Neural progenitor cell (in vitro differentiated cells): Measurements from ENCODE around the gene LBR. TPM values are rescaled to one million over a fixed set of nuclear protein-coding genes. Genes with fewer than 3 reads are reported as not detected.

Experiments used
- DNase-seq: peaks from one replicate; pipeline ENCODE4 v3.0.0-alpha.2; 2016; ENCODE audit warnings: low spot score
- H2AFZ ChIP-seq: fragments of 200-600 bp; sonication (generic); replicated peaks from 2 replicates; pipeline ENCODE4 v1.6.1; 2016; ENCODE audit warnings: antibody characterized with exemption
- H3F3A ChIP-seq: fragments of 200-600 bp; sonication (generic); 2 replicates; pipeline ENCODE4 v1.6.1; 2016; ENCODE audit warnings: antibody characterized with exemption, low read depth
- H3K27ac ChIP-seq: fragments of 200-600 bp; sonication (generic); 2 replicates; pipeline ENCODE4 v1.5.1; 2016; ENCODE audit warnings: mild to moderate bottlenecking
- H3K27me3 ChIP-seq: fragments of 200-600 bp; sonication (generic); 2 replicates; pipeline ENCODE4 v1.6.1; 2016; ENCODE audit warnings: mild to moderate bottlenecking, moderate library complexity
- H3K36me3 ChIP-seq: fragments of 200-600 bp; sonication (generic); 2 replicates; pipeline ENCODE4 v1.5.1; 2016
- H3K4me1 ChIP-seq: fragments of 200-600 bp; sonication (generic); 2 replicates; pipeline ENCODE4 v1.6.1; 2016; ENCODE audit warnings: mixed run types
- H3K4me2 ChIP-seq: fragments of 200-600 bp; sonication (generic); 2 replicates; pipeline ENCODE4 v1.6.1; 2016
- H3K4me3 ChIP-seq: fragments of 200-600 bp; sonication (generic); 2 replicates; pipeline ENCODE4 v1.5.1; 2016
- H3K79me2 ChIP-seq: fragments of 200-600 bp; sonication (generic); 2 replicates; pipeline ENCODE4 v1.6.1; 2016; ENCODE audit warnings: low read depth
- H3K9ac ChIP-seq: fragments of 200-600 bp; sonication (generic); 2 replicates; pipeline ENCODE4 v1.6.1; 2016
- H3K9me3 ChIP-seq: fragments of 200-600 bp; sonication (generic); 2 replicates; pipeline ENCODE4 v1.5.1; 2016; ENCODE audit warnings: low read depth
- H4K20me1 ChIP-seq: fragments of 200-600 bp; sonication (generic); 2 replicates; pipeline ENCODE4 v1.6.1; 2016; ENCODE audit warnings: low read depth
- H3K27ac Mint-ChIP-seq: 3 replicates; pipeline ENCODE4 v1.8.0; 2021; ENCODE audit warnings: mixed read lengths
- H3K27me3 Mint-ChIP-seq: 2 replicates; pipeline ENCODE4 v1.8.0; 2022; ENCODE audit warnings: low read depth, mild to moderate bottlenecking, inconsistent platforms, moderate library complexity, mixed read lengths; ENCODE audit not compliant: insufficient read depth
- H3K36me3 Mint-ChIP-seq: 3 replicates; pipeline ENCODE4 v1.8.0; 2021; ENCODE audit warnings: mixed read lengths
- H3K4me1 Mint-ChIP-seq: 3 replicates; pipeline ENCODE4 v1.8.0; 2021; ENCODE audit warnings: mixed read lengths
- H3K4me3 Mint-ChIP-seq: 3 replicates; pipeline ENCODE4 v1.8.0; 2021; ENCODE audit warnings: mild to moderate bottlenecking, moderate library complexity, mixed read lengths
- H3K9me3 Mint-ChIP-seq: 3 replicates; pipeline ENCODE4 v1.8.0; 2020; ENCODE audit warnings: mixed read lengths
- EZH2 ChIP-seq: fragments of 200-600 bp; sonication (generic); IDR thresholded peaks from 2 replicates; pipeline ENCODE4 v1.6.1; 2017; ENCODE audit warnings: antibody characterized with exemption, mild to moderate bottlenecking, moderate library complexity
- EZH2phosphoT487 ChIP-seq: fragments of 200-600 bp; sonication (generic); IDR thresholded peaks from 2 replicates; pipeline ENCODE4 v1.6.1; 2017; ENCODE audit warnings: antibody characterized with exemption
- total RNA-seq: library from RNA; depleted of rRNA; stranded (reverse); fragments of >200 nt; gene quantifications from 2 replicates; pipeline ENCODE4 v1.2.3, GENCODE V29; 2015; ENCODE audit warnings: low replicate concordance
- TF ChIP-seq, protein P1 (sequence below): fragments of 200-600 bp; sonication (generic); IDR thresholded peaks from 2 replicates; pipeline ENCODE4 v1.5.1; 2017; ENCODE audit warnings: antibody characterized with exemption, mild to moderate bottlenecking

Gene LBR
- total RNA-seq, 1 donor from 2014 or later: 171 TPM

GRCh38 chr1:225425201-225425786, 2.5 kb downstream of the LBR start:
- H3K36me3 Mint-ChIP-seq: peaks cover 13% of the 10 kb centered on the region
- Histone ChIP-seq H3K27ac (no peak overlapping the region), H3K4me3 (peak overlapping the region; percentile 86), H3K79me2 (peaks cover 74% of the 10 kb centered on the region), H3F3A (peaks cover 12% of the 10 kb centered on the region), H2AFZ (no peak overlapping the region), H4K20me1 (peaks cover 71% of the 10 kb centered on the region), H3K36me3 (peaks cover 4% of the 10 kb centered on the region), H3K9me3 (no peaks in the 10 kb centered on the region), H3K27me3 (peaks cover 8% of the 10 kb centered on the region), H3K9ac (peak overlapping the region; percentile 3), H3K4me2 (peak overlapping the region; percentile 91), H3K4me1 (peaks cover 18% of the 10 kb centered on the region)
- no peak for TF ChIP-seq EZH2
- TF ChIP-seq EZH2phosphoT487: no peak
- TF ChIP-seq, protein P1, sequence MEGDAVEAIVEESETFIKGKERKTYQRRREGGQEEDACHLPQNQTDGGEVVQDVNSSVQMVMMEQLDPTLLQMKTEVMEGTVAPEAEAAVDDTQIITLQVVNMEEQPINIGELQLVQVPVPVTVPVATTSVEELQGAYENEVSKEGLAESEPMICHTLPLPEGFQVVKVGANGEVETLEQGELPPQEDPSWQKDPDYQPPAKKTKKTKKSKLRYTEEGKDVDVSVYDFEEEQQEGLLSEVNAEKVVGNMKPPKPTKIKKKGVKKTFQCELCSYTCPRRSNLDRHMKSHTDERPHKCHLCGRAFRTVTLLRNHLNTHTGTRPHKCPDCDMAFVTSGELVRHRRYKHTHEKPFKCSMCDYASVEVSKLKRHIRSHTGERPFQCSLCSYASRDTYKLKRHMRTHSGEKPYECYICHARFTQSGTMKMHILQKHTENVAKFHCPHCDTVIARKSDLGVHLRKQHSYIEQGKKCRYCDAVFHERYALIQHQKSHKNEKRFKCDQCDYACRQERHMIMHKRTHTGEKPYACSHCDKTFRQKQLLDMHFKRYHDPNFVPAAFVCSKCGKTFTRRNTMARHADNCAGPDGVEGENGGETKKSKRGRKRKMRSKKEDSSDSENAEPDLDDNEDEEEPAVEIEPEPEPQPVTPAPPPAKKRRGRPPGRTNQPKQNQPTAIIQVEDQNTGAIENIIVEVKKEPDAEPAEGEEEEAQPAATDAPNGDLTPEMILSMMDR: no peak
- H3K27ac Mint-ChIP-seq: no peak overlapping the region
- H3K9me3 Mint-ChIP-seq: peaks cover 3% of the 10 kb centered on the region
- H3K4me3 Mint-ChIP-seq: peak overlapping the region; percentile 99
- peaks cover 8% of the 10 kb centered on the region for H3K27me3 Mint-ChIP-seq
- no peak for DNase-seq
- H3K4me1 Mint-ChIP-seq: peaks cover 44% of the 10 kb centered on the region

DNA sequence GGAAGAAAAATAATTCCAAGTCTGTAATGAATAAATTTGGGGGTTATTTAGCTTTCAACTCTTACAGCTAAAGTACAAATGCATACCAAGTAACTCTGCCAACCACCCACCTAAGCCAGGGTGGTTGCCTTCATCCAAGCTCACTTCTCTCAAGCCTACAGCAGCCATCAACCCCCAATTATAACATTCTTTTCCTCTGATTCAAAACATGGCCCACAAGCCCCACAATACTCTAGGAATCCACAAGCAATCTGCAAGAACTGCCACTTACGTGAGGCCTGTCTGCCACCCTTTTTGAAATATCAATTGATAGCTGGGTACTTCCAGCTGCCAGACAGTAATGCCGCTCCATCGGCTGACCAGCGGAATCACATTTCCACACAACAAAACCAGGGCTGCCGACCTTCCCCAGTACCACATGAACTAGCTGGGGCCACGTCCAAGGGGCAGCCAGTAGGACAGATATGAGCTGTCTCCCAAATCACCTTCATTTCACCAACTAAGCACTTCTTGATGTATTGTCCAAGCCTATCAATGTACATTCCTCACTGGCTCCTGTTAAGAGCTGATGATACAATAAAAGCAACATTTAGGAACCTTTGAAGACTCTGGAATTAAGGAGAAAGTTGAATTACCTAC, 3.2 kb downstream of the LBR start:
- peaks cover 12% of the 10 kb centered on the region for H3F3A ChIP-seq
- Mint-ChIP-seq H3K4me3 (peak overlapping the region; percentile 35), H3K36me3 (peaks cover 15% of the 10 kb centered on the region), H3K9me3 (no peaks in the 10 kb centered on the region), H3K27ac (no peak overlapping the region), H3K4me1 (peaks cover 44% of the 10 kb centered on the region), H3K27me3 (peaks cover 8% of the 10 kb centered on the region)
- H3K27ac ChIP-seq: no peak overlapping the region
- peak overlapping the region; percentile 86 for H3K4me3 ChIP-seq
- H3K36me3 ChIP-seq: peaks cover 4% of the 10 kb centered on the region
- H2AFZ ChIP-seq: no peak overlapping the region
- H4K20me1 ChIP-seq: peaks cover 76% of the 10 kb centered on the region
- no peak overlapping the region for H3K9ac ChIP-seq
- TF ChIP-seq EZH2phosphoT487 (no peak), EZH2 (no peak)
- TF ChIP-seq, protein P1: no peak
- peak overlapping the region; percentile 91 for H3K4me2 ChIP-seq
- DNase-seq: no peak
- no peaks in the 10 kb centered on the region for H3K9me3 ChIP-seq
- peaks cover 80% of the 10 kb centered on the region for H3K79me2 ChIP-seq
- peaks cover 18% of the 10 kb centered on the region for H3K4me1 ChIP-seq
- H3K27me3 ChIP-seq: peaks cover 7% of the 10 kb centered on the region

GRCh38 chr1:225423518-225423855, 4.4 kb downstream of the LBR start:
- TF ChIP-seq, protein P1: no peak
- TF ChIP-seq EZH2 (no peak), EZH2phosphoT487 (no peak)
- Mint-ChIP-seq H3K4me3 (no peak overlapping the region), H3K36me3 (peaks cover 23% of the 10 kb centered on the region), H3K27me3 (peaks cover 4% of the 10 kb centered on the region), H3K4me1 (peaks cover 42% of the 10 kb centered on the region), H3K27ac (no peak overlapping the region), H3K9me3 (no peaks in the 10 kb centered on the region)
- H3K4me2 ChIP-seq: no peak overlapping the region
- H3K4me3 ChIP-seq: no peak overlapping the region
- peaks cover 90% of the 10 kb centered on the region for H3K79me2 ChIP-seq
- H3K27ac ChIP-seq: no peak overlapping the region
- H2AFZ ChIP-seq: no peak overlapping the region
- peaks cover 18% of the 10 kb centered on the region for H3K4me1 ChIP-seq
- peaks cover 4% of the 10 kb centered on the region for H3K36me3 ChIP-seq
- no peak for DNase-seq
- H4K20me1 ChIP-seq: peaks cover 76% of the 10 kb centered on the region
- H3K27me3 ChIP-seq: no peaks in the 10 kb centered on the region
- H3K9me3 ChIP-seq: no peaks in the 10 kb centered on the region
- peaks cover 4% of the 10 kb centered on the region for H3F3A ChIP-seq
- H3K9ac ChIP-seq: no peak overlapping the region
